AG09309 (cell line): ENCODE measurements around the gene OR8H3.
"Not testable (repeated sequence)": the region's sequence is repeated elsewhere in the genome, so short reads cannot be mapped to it uniquely, and the experiment has no call there.

Experiments
- DNase-seq: peaks from one replicate; pipeline ENCODE4 v3.0.0-alpha.2; 2010; ENCODE audit warnings: low read depth
- H3K4me3 ChIP-seq: 2 replicates; pipeline ENCODE4 v1.5.1; 2011; ENCODE audit warnings: mild to moderate bottlenecking, low read depth, low read length, moderate library complexity; ENCODE audit not compliant: control insufficient read depth
- CTCF ChIP-seq: IDR thresholded peaks from 2 replicates; pipeline ENCODE4 v1.5.1; 2011; ENCODE audit warnings: mild to moderate bottlenecking, low read depth, low read length, inconsistent platforms; ENCODE audit not compliant: insufficient read depth, control insufficient read depth; ENCODE audit errors: missing control alignments

The OR8H3 gene

GRCh38 chr11:56122073-56122472 lies at the start of gene OR8H3:
OR8H3 (plus strand) TSS chr11:56122373; CDS start chr11:56122373, 0 bp downstream.
- DNase-seq, result no peak
- no peak within 1 kb of the TSS for H3K4me3 ChIP-seq
- no peak for TF ChIP-seq CTCF

GRCh38 chr11:56089697-56090096 lies 32.5 kb upstream of the OR8H3 start:
- no peak for TF ChIP-seq CTCF
- DNase-seq, result no peak
- no peak overlapping the region for H3K4me3 ChIP-seq

GRCh38 chr11:56093008-56093407 lies 29.2 kb upstream of the OR8H3 start, which contains the start of gene OR8I2:
OR8I2 (plus strand) TSS chr11:56093308; CDS start chr11:56093308, 0 bp downstream.
- TF ChIP-seq CTCF, result no peak
- DNase-seq, result no peak
- no peak within 1 kb of the TSS for H3K4me3 ChIP-seq

- no peak within 1 kb of the TSS for H3K4me3 ChIP-seq
- TF ChIP-seq CTCF, result no peak
- no peak for DNase-seq
Observed at GRCh38 chr11:56103210-56103737, 18.9 kb upstream of the OR8H3 start, which contains the start of gene OR8H2. OR8H2 (plus strand) TSS chr11:56103687; CDS start chr11:56105043, 1,356 bp downstream.

GRCh38 chr11:56140151-56140661 lies 18.0 kb downstream of the OR8H3 start, which contains the start of gene OR8J3:
OR8J3 (minus strand) TSS chr11:56140201; CDS start chr11:56137718, 2,483 bp downstream.
- no peak for TF ChIP-seq CTCF
- H3K4me3 ChIP-seq, result no peak within 1 kb of the TSS
- DNase-seq, result no peak

- not testable (repeated sequence) for H3K4me3 ChIP-seq, DNase-seq
Observed at GRCh38 chr11:56143681-56144080, 21.5 kb downstream of the OR8H3 start.

- DNase-seq, result no peak
- TF ChIP-seq CTCF, result no peak
- H3K4me3 ChIP-seq, result no peak overlapping the region
Observed at GRCh38 chr11:56151376-56151775, 29.2 kb downstream of the OR8H3 start.
